Stimulated activated CD8-positive, alpha-beta memory T cell treated with anti-CD3 and anti-CD28 coated beads, Interleukin-2, amount 100 ng/mL, for 1 hour (primary cell): ENCODE measurements around the gene DHRS1.

Experiments
- DNase-seq, 2 donors: peaks; one replicate each; pipeline ENCODE4 v3.0.0-alpha.2; 2020; ENCODE audit warnings: low read depth in 2 of 2

The DHRS1 gene

DNA sequence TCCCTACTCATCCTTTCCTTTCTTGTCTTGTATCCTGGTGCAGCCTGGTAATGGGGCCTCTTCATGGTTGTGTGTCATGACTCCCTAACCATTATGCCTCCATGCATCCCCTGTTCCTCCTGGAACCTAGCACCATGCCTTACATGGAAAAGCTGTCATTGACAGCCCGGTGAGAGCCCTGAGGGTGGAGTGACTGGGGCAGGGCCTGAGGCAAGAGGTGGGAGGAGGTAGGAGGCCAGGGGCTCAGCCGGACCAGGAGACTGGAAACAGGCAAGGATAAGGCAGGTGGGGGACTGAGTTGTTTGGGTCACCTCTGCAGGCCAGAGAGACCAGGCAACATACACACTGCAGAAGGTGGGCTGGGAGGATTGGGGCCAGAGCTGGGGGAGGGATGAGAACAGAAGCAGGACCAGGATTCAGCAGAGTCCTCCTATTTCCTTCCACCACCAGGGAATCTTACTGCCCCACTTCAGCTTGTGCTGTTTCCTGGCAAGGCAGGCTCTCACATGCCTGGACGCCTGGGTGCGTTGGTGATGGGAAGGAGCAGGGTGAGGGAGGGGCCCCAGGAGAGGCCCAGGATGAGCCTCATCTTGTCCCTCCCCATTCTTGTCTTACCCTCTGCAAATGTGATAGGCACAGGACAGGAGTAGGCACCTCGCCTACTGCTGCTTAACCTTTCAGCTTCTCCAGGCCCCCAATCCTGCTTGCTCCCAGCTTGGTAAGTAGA lies 10.1 kb upstream of the DHRS1 start, which contains the start of gene LTB4R2:
Gene LTB4R2 (plus strand): TSS at position 603 of the 727 bp plus-strand sequence. CDS start 525 bp downstream, outside the sequence.
- no peak for DNase-seq

- no peak for DNase-seq
These were observed 9.0 kb upstream of the DHRS1 start for GRCh38 chr14:24308342-24309124.

- peak; percentile 31 to 35 for DNase-seq
These were observed 8.2 kb upstream of the DHRS1 start, which contains the start of gene CIDEB for GRCh38 chr14:24307575-24308341. CIDEB (minus strand) TSS chr14:24307977; CDS start chr14:24307858, 119 bp downstream.

DNA sequence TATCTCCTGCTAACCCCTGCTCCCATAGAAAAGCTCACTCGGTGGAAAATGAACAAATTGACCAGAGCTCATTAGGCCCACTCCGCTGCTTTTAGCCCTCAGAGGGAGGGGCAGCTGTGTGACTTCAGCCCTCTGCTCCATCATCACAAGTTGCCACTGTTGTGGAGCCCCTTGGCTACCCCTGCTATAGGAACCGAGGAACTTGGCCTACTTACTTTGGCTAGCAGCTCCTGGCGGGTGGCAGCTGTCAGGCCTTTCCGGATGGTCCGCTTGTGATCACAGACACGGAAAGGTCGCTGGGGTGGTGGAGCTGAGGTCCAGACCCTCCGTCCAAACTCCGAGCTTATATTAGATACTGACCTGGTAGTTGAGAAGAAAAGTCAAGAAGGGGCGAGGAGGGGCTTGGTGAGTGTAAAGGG lies 7.6 kb upstream of the DHRS1 start:
- DNase-seq = no peak

DNA sequence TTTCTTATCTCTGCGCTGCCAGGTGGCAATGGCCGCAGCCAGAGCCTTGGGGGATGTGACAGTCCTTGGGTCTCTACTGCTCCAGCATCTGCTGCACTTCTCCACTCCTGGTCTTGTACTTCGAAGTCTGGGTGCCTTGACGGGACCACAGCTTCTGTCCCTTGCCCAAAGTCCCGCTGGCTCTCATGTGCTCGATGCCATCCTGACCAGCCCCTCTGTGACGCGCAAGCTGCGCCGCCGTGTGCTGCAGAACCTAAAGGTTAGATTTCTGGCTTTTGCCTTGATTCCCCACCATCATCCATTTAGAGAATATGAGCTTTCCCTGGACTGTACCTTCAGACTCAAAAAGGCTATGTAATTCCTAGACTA lies 4.4 kb upstream of the DHRS1 start:
- DNase-seq = no peak

- DNase-seq = no peak
These were observed 873 bp upstream of the DHRS1 start for GRCh38 chr14:24300326-24300980.

GRCh38 chr14:24298892-24299254 lies 707 bp downstream of the DHRS1 start:
- no peak for DNase-seq

DNA sequence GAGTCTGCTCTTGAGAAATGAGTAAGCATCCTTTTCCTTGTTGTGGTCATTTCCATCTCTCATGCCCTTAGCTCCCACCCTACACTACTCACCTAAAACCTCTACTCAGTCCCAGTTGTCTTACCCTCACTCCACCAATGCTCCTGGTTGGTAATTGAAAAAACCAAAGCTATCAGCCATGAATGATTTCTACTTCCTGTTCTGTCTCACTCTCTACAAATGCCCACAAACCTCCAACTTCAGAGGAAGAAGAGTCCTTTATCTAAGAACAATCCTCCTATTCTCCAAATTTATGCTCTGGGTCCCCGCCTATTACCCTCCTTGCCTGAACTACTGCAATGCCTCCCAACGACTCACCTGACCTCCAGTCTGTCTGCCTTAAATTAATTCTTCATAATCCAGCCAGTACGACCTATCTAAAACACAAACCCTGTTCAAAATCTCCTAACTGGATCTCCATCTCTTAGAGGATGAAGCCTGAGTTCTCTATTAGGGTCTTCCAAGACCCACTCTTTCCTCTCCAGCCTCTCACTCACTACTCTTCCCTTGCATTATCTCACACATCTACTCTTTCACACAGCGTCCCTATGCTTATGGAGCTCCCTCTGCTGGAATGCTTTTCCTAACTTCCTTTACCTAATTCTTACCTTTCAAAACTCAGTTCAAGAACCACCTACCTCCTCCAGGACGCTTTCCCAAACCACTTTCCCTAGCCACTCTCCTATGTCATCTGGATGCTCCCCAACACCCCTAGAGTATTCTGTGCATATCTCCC lies 2.2 kb downstream of the DHRS1 start:
- no peak for DNase-seq

DNA sequence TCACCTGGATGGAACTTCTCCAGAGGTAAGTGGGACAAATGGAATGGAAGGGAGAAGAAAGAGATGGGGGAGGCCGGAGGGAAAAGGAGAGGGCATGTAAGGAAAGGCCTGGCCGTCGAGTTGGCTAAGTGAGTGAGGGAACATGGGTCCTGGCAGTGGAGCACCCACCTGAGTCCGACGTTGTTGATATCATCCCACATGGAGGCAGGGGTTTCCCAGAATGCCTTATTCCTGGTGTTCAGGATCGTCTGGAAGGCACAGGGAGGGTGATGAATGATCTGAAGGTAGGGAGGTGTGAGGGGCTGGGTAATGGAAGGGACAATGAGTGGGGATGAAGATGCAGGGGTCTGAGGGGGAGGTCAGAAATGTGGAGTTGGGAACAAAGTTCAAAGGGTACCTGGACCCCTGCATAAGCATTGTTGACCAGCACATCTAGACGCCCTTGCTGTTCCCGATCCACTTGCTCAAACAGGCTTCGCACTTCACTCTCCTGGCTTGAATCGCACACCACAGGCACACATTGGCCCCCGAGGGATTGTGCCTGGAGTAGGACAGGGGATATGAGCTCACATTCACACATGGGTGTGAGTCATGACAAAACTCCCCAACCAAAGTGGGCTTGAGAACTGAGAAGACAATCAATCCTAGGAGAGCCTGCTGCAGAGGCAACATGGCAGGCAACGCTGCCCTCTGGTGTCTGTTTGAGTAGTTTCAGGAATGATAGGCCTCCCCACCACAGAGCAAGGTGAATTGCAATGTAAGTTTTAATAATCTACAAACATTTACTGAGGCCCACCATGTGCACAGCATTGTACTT lies 3.0 kb downstream of the DHRS1 start:
- DNase-seq = peak; percentile 33 to 49

DNA sequence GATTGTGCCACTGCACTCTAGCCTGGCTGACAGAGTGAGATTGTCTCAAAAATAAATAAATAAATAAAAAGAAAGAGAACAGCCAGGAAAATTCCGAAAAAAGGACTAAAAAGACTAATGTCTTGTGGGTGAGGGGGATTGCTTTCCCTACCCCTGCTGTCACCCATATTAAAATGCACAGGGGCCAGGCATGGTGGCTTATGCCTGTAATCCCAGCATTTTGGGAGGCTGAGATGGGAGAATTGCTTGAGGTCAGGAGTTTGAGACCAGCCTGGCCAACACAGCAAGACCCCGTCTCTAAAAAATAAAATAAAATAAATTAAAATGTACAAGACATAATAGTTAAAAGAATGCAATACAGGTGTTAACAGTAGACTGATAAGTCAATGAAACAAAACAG lies 6.1 kb downstream of the DHRS1 start:
- DNase-seq = no peak

DNA sequence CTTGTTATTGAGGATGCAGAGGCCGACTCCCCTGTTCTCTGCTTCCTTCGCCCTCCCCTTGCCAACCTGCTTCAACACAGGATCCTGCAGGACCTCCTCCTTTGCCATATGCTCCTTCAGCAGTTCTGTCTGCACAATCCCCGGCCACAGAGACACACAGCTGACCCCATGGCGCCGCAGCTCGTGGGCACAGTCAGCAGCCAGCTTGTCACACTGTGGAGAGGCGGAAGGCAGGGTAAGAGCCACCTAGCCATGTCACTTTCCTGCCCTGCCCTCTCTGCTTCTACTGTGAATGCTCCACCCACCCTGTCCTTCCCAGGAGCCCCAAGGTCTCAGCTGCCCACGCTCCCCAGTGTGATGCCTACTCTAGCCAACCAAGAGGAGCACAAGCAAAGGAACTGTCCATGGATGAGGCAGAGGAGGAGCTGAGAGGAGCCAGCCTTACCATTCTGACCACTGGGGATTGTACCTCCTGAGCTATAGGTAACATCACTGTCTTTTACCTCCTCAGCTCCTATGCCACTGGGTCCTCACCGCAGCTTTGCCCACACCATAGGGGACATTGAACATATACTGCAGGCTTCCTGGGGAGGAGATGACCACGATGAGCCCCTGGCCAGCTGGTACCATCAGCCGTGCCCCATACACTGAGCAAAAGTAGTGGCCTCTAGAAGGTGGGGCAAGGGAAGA lies 7.3 kb downstream of the DHRS1 start:
- DNase-seq = no peak

- DNase-seq = no peak
These were observed 8.0 kb downstream of the DHRS1 start for GRCh38 chr14:24291446-24292117.

DNA sequence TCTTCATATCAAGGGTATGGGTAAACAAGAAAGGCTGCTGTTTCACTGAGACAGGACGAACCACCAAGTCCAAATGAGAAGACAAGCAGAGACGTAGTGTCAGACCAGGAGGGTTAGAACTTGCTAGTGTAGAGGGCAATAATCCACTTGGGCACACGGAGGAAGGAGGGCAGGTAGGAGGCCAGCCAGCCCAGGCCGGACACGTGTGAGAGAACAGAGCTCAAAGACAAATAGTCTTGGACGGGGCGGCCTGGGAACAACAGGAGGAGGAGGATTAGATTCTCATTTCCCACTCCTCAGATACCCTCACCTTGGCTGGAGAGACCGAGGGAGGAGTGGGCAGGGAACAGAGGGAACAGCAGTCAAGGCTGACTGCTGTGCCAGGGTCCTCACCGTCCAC lies 8.8 kb downstream of the DHRS1 start:
- no peak for DNase-seq

GRCh38 chr14:24289649-24290280 lies 9.8 kb downstream of the DHRS1 start:
- DNase-seq = no peak

GRCh38 chr14:24286996-24287395 lies 12.6 kb downstream of the DHRS1 start:
- no peak for DNase-seq

GRCh38 chr14:24285351-24285750 lies 14.2 kb downstream of the DHRS1 start:
- DNase-seq = no peak

- no peak for DNase-seq
These were observed 15.0 kb downstream of the DHRS1 start for GRCh38 chr14:24284501-24285035.

- no peak for DNase-seq
These were observed 15.7 kb downstream of the DHRS1 start for GRCh38 chr14:24283796-24284460.
